ENCODE measurements around the gene ZNF582. TPM values are rescaled to one million over a fixed set of nuclear protein-coding genes. Genes with fewer than 3 reads are reported as not detected.
A peak's percentile ranks its signal among the peaks of the same experiment; 100 is the strongest.

Gene ZNF582
- total RNA-seq (2014; rRNA removed; shearing (Covaris generic)) (4.2 TPM in 2 replicates), polyA plus RNA-seq (2016; fragmentation: Nextera tagmentation; extraction: Ambion mirVana) (4.8 and 5.0 TPM in 2 replicates)

DNA sequence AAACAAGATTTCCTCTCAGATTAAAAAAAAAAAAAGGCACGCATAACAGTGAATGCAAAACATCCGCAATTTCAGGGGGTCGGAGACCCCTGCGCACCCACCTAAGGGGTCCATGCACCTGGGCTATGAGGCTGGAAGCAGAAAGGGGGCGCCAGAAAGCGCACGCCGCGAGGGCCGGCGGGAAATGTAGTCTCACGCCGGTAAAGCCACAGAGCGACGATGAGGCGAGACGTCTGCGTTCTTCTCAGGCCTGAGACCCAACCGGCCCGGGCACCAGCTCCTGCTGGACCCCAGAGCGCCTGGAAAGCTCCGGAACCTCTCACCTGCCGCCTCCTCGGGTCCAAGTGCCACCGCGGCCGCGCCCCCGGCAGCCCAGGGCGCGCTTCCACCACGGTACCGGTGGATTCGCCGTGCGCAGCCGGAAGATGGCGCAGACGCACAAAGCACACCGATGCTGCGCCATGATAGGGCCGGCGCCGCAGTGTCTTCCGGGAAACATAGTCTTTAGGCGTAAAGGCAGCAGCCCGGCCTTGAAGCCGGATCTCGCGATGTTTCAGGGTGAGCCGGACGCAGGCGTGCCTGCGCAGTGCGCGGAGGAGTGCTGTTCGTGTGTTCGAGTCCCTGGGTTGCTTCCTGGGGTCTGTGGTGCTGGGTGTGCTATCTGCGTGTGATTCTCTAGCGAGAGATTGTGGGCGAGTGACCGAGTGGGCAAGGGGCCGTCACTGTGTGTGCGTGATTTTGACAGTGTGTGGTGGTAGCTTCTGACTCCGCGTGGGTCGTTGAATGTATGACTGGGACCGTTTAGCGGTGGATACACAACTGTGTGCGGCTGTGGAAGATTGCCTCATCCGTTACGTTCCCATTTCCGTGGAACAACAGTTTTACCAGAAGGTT is at the start of gene ZNF582:
ZNF582 (minus strand) TSS at position 416 of the 894 bp plus-strand sequence. CDS start 1,782 bp downstream, outside the sequence.
- peak within 1 kb of the TSS; percentile 91 for H3K4me2 ChIP-seq (ENCODE audit: unreplicated experiment)
- H4K20me1 ChIP-seq (ENCODE audit: insufficient read depth): no peaks in the 10 kb centered on the region
- H3K27me3 ChIP-seq (replicated peaks; ENCODE audit: insufficient read depth): no peaks in the 10 kb centered on the region
- peaks cover 12% of the 10 kb centered on the region; the same call in 1 of the 2 replicates for H3K36me3 ChIP-seq (ENCODE audit: low read depth)
- H3K9me3 ChIP-seq (ENCODE audit: low read depth): no peaks in the 10 kb centered on the region
- no peaks in the 10 kb centered on the region for H3K9me2 ChIP-seq (ENCODE audit: insufficient read depth)
- 1% methylated on average over 62 to 73 of the region's 73 CpGs for WGBS, 2 experiments (ENCODE audit: low coverage in 1 of 2, low lambda C conversion rate in 2 of 2, missing lambda C conversion rate in 2 of 2)
- H3K27ac ChIP-seq: peak within 1 kb of the TSS; percentile 73
- in situ Hi-C loops (cut with MboI): no loop called here
- peak within 1 kb of the TSS; percentile 88 for H3K9ac ChIP-seq
- no peaks in the 10 kb centered on the region for H3F3A ChIP-seq (ENCODE audit: insufficient read depth)
- H3K4me3 ChIP-seq: peak within 1 kb of the TSS; percentile 92
- peak within 1 kb of the TSS; percentile 96 for H2AFZ ChIP-seq
- peaks cover 21% of the 10 kb centered on the region for H3K79me2 ChIP-seq (ENCODE audit: insufficient read depth)
- peaks cover 6% of the 10 kb centered on the region; the same call in 1 of the 2 replicates for H3K4me1 ChIP-seq (ENCODE audit: insufficient read depth)
- peak; percentile 100 for DNase-seq
- no peak for TF ChIP-seq EZH2 (IDR thresholded peaks at IDR 0.05; ENCODE audit: insufficient read depth, poor library complexity, severe bottlenecking)

- WGBS, 2 experiments (ENCODE audit: low coverage in 1 of 2, low lambda C conversion rate in 2 of 2, missing lambda C conversion rate in 2 of 2): 86 to 90% methylated on average over 8 of the region's 8 CpGs
Measured at GRCh38 chr19:56441206-56441792, 48.0 kb upstream of the ZNF582 start.

GRCh38 chr19:56423985-56424353 is 30.6 kb upstream of the ZNF582 start:
- in situ Hi-C loops (cut with MboI): no loop called here
- Histone ChIP-seq H2AFZ (no peak overlapping the region), H3K36me3 (ENCODE audit: low read depth) (peaks cover 63% of the 10 kb centered on the region), H4K20me1 (ENCODE audit: insufficient read depth) (no peaks in the 10 kb centered on the region), H3K4me2 (ENCODE audit: unreplicated experiment) (no peak overlapping the region), H3K9me2 (ENCODE audit: insufficient read depth) (no peaks in the 10 kb centered on the region), H3K27me3 (replicated peaks; ENCODE audit: insufficient read depth) (no peaks in the 10 kb centered on the region), H3K4me3 (no peak overlapping the region), H3K4me1 (ENCODE audit: insufficient read depth) (no peaks in the 10 kb centered on the region), H3K27ac (no peak overlapping the region), H3K79me2 (ENCODE audit: insufficient read depth) (no peaks in the 10 kb centered on the region), H3K9me3 (ENCODE audit: low read depth) (peaks cover 46% of the 10 kb centered on the region), H3K9ac (no peak overlapping the region), H3F3A (ENCODE audit: insufficient read depth) (peaks cover 25% of the 10 kb centered on the region)
- WGBS, 2 experiments (ENCODE audit: low coverage in 1 of 2, low lambda C conversion rate in 2 of 2, missing lambda C conversion rate in 2 of 2): 97 to 100% methylated on average over 1 of the region's 1 CpG
- no peak for DNase-seq
- TF ChIP-seq EZH2phosphoT487 (IDR thresholded peaks at IDR 0.05; ENCODE audit: insufficient read depth, low read depth) (no peak), EZH2 (IDR thresholded peaks at IDR 0.05; ENCODE audit: insufficient read depth, poor library complexity, severe bottlenecking) (no peak)

More at GRCh38 chr19:56441206-56441792, 48.0 kb upstream of the ZNF582 start:
- DNase-seq: no peak
- Histone ChIP-seq H3K36me3 (ENCODE audit: low read depth) (peaks cover 65% of the 10 kb centered on the region), H3K9me2 (ENCODE audit: insufficient read depth) (no peaks in the 10 kb centered on the region), H3K9me3 (ENCODE audit: low read depth) (peaks cover 11% of the 10 kb centered on the region), H3K27me3 (replicated peaks; ENCODE audit: insufficient read depth) (no peaks in the 10 kb centered on the region), H3K4me1 (ENCODE audit: insufficient read depth) (no peaks in the 10 kb centered on the region), H3K27ac (no peak overlapping the region), H3K4me2 (ENCODE audit: unreplicated experiment) (no peak overlapping the region), H3K79me2 (ENCODE audit: insufficient read depth) (no peaks in the 10 kb centered on the region), H3F3A (ENCODE audit: insufficient read depth) (no peaks in the 10 kb centered on the region), H3K9ac (no peak overlapping the region), H2AFZ (no peak overlapping the region), H4K20me1 (ENCODE audit: insufficient read depth) (no peaks in the 10 kb centered on the region), H3K4me3 (0 out of 2 replicates have a peak overlapping the region, but pooled peaks have one; percentile 10)
- in situ Hi-C loops (cut with MboI): no loop called here
- no peak for TF ChIP-seq EZH2 (IDR thresholded peaks at IDR 0.05; ENCODE audit: insufficient read depth, poor library complexity, severe bottlenecking)
- TF ChIP-seq EZH2phosphoT487 (IDR thresholded peaks at IDR 0.05; ENCODE audit: insufficient read depth, low read depth): no peak

DNA sequence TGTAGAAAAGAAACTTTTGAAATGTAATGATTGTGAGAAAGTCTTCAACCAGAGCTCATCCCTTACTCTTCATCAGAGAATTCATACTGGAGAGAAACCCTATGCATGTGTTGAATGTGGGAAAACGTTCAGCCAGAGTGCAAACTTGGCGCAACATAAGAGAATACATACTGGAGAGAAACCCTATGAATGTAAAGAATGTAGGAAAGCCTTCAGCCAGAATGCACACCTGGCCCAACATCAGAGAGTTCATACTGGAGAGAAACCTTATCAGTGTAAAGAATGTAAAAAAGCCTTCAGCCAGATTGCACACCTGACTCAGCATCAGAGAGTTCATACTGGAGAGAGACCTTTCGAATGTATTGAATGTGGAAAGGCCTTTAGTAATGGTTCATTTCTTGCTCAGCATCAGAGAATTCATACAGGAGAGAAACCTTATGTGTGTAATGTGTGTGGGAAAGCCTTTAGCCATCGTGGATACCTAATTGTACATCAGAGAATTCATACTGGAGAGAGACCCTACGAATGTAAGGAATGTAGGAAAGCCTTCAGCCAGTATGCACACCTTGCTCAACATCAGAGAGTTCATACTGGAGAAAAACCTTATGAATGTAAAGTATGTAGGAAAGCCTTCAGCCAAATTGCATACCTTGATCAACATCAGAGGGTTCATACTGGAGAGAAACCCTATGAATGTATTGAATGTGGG is 30.1 kb upstream of the ZNF582 start:
- no peak overlapping the region for H3K27ac ChIP-seq
- H3K4me3 ChIP-seq: no peak overlapping the region
- WGBS, 2 experiments (ENCODE audit: low coverage in 1 of 2, low lambda C conversion rate in 2 of 2, missing lambda C conversion rate in 2 of 2): 87 to 91% methylated on average over 5 of the region's 5 CpGs
- no peak overlapping the region for H3K9ac ChIP-seq
- H3K4me1 ChIP-seq (ENCODE audit: insufficient read depth): no peaks in the 10 kb centered on the region
- no peaks in the 10 kb centered on the region for H3K27me3 ChIP-seq (replicated peaks; ENCODE audit: insufficient read depth)
- peaks cover 68% of the 10 kb centered on the region for H3K36me3 ChIP-seq (ENCODE audit: low read depth)
- no peaks in the 10 kb centered on the region for H3K79me2 ChIP-seq (ENCODE audit: insufficient read depth)
- H4K20me1 ChIP-seq (ENCODE audit: insufficient read depth): no peaks in the 10 kb centered on the region
- no peaks in the 10 kb centered on the region for H3K9me2 ChIP-seq (ENCODE audit: insufficient read depth)
- no peak overlapping the region for H2AFZ ChIP-seq
- DNase-seq: peak; percentile 7
- H3F3A ChIP-seq (ENCODE audit: insufficient read depth): peaks cover 25% of the 10 kb centered on the region
- H3K9me3 ChIP-seq (ENCODE audit: low read depth): peaks cover 52% of the 10 kb centered on the region
- in situ Hi-C loops (cut with MboI): no loop called here
- H3K4me2 ChIP-seq (ENCODE audit: unreplicated experiment): no peak overlapping the region
- no peak for TF ChIP-seq EZH2 (IDR thresholded peaks at IDR 0.05; ENCODE audit: insufficient read depth, poor library complexity, severe bottlenecking)
- no peak for TF ChIP-seq EZH2phosphoT487 (IDR thresholded peaks at IDR 0.05; ENCODE audit: insufficient read depth, low read depth)
